ENCODE results near the gene LCN6.
"Not testable (repeated sequence)": the region's sequence is repeated elsewhere in the genome, so short reads cannot be mapped to it uniquely, and the experiment has no call there.

LCN6 gene

GRCh38 chr9:136705564-136705963 lies 42.8 kb downstream of the LCN6 start:
- no peak for DNase-seq

DNA sequence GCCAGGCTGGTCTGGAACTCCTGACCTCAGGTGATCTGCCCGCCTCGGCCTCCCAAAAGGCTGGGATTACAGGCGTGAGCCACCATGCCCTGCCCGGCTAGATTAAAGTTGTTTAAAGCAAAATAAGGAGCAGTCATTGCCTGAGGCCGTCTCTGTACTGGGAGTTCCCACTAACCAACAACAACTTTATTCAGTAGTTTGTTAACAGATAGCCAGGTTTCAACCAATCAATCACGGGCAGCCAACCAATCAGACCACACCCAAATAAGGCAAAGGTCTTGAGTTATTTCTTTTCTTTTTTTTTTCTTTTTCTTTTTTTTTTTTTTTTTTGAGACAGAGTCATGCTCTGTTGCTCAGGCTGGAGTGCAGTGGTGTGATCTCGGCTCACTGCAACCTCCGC lies 43.6 kb downstream of the LCN6 start:
- DNase-seq, result not testable (repeated sequence)

DNA sequence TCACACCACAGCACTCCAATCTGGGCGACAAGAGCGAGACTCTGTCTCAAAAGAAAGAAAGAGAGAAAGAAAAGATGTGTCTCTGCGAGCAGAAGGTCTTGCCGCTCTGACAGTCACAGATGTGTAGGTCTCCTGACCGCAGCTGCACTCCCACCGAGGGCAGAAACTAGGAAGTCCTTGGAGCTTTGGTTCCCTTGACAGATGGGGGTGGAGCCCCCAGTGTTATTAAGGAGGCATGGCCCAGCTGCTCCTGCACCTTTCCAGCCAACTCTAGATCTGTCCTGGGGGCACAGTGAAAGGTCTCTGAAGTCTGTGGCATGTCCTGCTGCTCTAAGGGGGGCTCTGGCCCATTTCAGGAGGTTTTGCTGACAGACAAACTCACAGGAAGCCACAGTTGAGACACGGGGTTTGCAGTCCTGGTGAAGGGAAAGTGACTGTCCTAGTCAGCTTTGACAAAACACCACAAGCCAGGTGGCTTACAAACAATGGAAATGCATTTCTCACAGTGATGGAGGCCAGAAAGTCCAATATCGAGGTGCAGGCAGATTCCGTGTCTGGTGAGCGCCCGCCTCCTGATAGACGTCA lies 45.0 kb downstream of the LCN6 start:
- DNase-seq, result no peak

- no peak for DNase-seq
These were observed 46.7 kb downstream of the LCN6 start for GRCh38 chr9:136701668-136702053.

DNA sequence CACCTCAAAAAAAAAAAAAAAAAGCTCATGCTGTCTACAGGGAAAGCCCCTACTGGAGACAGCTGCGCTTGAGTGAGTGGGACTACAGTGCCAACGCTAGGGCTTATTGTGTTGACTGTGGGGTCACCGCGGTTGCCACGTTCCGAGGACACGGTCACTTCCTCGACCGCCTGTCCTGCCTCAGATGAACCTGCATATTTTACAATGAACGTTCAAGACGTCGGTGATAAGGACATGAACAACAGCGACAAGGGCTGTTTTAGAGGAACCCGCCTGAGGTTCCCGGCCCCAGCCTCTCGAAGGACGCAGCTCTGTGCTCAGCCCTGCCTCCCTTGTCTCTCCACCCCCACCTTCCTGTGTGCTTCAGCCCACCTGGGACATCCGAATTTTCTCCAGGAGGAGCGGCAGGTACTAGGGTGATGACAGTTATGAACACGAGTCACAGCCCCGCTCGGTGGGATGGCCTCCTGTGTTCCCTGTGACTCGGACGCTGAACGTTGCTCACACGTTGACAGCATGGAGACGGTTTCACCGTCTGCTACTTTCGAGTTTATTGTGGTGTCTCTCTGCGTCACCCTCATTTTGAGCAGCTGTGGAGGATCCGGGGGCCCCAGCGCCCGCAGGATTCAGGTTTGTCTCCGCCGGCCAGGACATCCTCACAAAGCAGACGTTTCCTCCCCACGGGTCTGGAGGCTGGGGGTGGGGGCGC lies 47.2 kb downstream of the LCN6 start:
- no peak for DNase-seq

GRCh38 chr9:136700304-136700703 lies 48.0 kb downstream of the LCN6 start:
- no peak for DNase-seq

DNA sequence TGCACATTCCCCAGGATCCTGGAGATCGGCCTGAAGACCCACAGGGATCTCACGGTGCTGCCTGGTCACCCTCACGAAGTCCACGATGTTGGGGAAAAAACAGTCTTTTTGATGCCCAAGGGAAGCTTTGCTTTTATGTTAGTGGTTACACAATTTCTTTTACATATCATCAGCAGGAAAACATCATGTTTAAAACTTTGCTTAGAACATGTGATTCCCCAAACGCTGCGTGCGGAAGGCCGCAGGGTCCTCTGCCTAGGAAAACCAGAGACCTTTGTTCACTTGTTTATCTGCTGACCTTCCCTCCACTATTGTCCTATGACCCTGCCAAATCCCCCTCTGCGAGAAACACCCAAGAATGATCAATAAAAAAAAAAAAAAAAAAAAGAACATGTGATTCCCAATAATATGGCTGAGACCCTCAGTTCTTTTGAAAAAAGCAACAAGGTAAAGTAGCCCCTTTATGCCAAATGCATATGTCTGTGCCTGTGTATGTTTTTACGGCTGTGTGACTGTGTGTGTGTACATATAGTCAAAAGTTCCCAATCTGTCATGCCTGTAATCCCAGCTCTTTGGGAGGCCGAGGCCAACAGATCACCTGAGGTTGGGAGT lies 49.6 kb downstream of the LCN6 start:
- DNase-seq, result no peak

DNA sequence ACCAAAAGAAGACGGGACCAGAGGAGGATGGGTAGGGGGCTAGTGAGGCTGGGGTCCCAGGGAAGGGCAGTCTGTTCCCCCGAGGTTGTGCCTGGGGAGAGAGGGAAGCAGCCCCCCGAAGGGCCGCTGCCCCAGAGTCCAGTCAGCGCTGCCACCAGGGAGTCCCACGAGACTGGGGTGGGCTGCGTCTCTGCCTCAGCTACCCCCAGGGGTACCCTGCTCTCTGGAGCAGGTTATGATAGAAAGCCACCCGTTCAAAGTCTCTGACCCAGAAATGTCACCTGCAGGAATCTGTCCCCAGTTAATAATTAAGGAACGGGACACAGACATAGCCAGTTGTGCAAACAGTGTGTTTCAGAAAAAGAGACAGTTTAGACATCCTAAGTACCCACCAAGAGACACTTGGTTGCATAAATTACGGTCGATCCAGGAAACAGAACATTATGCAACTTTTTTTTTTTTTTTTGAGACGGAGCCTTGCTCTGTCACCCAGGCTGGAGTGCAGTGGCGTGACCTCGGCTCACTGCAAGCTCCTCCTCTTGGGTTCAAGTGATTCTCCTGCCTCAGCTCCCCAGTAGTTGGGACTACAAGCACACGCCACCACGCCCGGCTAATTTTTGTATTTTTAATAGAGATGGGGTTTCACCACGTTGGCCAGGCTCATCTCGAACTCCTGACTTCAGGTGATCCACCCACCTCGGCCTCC lies 50.4 kb downstream of the LCN6 start:
- no peak for DNase-seq

DNA sequence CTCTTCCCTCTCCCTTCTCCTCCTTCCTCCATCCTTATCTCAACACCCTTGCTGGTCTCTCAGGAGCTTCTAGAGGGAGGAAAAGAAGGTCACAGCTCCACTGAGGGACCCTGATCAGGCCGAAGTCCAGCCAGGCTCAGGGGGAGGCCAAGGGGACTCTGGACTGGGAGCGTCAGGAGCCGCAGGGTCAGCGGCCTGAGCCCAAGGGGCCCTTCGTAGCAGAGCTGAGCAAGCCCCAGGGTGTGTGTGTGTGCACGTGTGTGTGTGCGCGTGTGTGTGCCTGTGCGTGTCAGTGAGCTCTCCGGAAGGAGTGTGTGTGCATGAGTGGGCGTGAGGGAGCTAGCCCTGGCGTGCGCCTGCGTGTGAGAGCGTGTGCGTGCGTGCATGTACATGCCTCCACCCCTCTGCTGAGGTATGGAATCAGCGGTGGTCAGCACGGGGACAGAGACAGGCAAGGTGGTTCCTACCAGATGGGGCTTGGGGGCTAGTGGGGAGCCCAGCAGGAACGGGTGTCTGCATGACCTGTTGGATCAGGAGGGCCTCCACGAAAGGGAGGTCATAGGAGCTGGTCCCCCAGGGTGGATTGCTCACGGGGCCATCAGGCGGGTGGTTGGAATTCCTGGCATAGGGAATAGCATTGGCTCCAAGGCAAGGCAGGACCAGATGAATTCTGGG lies 51.0 kb downstream of the LCN6 start:
- DNase-seq, result no peak

GRCh38 chr9:136696502-136696901 lies 51.8 kb downstream of the LCN6 start:
- no peak for DNase-seq

GRCh38 chr9:136695955-136696354 lies 52.4 kb downstream of the LCN6 start:
- DNase-seq, result no peak

DNA sequence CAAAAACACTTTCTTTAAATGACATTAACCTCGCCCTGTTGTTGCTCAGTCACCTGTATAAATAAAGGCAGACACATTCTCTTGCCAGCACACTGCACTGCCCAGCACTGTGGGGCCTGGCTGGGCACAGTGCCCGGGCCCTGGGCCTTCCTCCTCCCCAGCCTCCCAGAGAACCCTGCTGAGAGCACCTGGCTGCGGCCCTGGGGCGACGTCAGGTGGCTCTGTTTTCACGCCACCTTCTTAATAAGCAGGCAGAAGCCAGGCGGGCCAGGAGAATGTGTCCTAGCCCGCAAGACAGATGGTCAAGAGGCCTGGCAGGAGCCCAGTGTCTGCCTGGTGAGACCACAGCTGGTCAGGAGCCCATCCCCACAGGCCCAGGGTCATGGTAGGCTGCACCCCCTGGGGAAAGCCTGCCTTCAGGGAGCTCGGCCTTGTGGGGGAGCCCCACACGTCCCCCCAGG lies 52.9 kb downstream of the LCN6 start:
- no peak for DNase-seq

DNA sequence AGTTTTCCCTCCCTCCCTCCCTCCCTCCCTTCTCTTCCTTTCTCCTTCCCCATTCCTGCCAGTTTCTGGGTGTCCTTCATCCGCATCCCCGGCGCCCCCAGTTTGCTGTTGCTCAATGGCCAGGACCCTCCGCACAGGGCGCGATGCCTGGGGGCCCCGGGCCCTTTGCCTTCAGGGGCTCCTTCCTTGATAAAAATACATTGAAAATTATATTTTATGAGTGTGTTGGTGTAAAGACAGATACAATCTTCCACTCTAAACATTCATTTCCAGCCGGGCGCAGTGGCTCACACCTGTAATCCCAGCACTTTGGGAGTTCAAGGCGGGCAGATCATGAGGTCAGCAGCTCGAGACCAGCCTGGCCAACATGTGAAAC lies 53.5 kb downstream of the LCN6 start:
- DNase-seq, result no peak

DNA sequence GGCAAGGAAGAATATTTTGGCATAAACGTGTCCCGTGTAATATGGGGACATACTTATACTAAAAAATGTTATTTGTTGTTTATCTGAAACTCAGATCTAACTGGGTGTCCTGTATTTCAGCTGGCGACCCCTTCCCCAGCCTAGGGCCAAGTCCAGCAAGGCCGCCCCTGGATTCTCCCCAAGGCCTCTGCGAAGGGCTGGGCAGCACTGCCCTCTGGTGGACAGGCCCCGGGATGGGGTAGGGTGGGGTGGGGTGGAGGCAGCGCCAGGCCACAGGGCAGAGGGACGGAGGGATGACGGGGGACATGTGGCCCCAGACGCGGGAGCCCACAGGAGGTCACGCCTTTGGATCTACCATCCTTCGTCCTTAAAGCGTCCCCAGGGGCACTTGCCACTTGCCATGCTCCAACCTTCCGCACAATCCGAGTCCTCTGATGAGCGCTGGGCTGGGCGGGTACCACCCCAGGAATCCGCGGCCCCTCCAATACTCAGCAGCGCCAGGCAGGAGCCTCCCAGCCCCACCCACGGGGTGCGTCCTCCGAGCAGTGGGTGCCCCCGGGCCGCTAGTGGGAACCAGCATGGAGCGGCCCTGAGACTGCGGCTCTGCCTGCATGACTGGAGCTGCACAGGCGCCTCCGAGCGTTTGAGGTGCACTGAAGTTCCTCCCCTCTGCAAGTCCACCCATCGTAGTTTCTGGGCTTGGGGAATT lies 54.0 kb downstream of the LCN6 start:
- DNase-seq, result no peak
